GM19397 (cell line): ENCODE data around the gene ADORA2B.

Source experiments
- ATAC-seq: cut with Tn5 transposase; IDR thresholded peaks from one replicate; pipeline ENCODE4 v1.9.1; 2021; ENCODE audit warnings: mild to moderate bottlenecking, moderate library complexity; ENCODE audit not compliant: unreplicated experiment

ADORA2B gene

GRCh38 chr17:15952916-15953790, 8.2 kb downstream of the ADORA2B start:
- ATAC-seq, result no peak

GRCh38 chr17:15954222-15954621, 9.3 kb downstream of the ADORA2B start:
- no peak for ATAC-seq

DNA sequence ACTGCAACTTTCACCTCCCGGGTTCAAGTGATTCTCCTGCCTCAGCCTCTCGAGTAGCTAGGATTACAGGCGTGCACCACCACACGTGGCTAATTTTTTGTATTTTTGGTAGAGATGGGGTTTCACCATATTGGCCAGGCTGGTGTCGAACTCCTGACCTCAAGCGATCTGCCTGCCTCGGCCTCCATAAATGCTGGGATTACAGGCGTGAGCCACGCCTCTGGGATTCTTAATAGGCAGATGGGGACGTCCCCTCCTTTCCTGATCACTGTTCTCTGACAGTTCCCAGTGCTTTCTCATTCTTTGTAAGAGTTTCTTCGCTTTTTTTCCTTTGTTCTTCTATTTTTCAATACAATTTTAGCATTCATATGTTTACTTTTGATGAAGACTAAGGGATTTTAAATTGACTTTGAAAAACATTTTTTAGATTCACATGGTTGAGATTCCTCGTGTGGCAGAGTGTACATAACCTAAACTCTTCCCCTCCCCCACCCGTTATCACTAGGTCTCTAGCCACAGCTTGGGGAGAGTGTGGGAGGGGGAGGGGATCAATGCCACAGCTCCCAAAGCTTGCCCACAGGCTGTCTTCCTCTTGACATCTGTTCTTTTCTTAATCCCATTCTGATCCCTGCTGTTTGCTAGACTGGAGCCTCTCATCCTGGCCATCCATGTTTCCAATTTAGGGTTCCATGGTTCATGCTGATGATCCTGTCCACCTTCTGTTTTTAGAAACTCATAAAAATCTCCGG, 11.0 kb downstream of the ADORA2B start:
- no peak for ATAC-seq

- no peak for ATAC-seq
Measured at GRCh38 chr17:15957206-15957605, 12.3 kb downstream of the ADORA2B start.

DNA sequence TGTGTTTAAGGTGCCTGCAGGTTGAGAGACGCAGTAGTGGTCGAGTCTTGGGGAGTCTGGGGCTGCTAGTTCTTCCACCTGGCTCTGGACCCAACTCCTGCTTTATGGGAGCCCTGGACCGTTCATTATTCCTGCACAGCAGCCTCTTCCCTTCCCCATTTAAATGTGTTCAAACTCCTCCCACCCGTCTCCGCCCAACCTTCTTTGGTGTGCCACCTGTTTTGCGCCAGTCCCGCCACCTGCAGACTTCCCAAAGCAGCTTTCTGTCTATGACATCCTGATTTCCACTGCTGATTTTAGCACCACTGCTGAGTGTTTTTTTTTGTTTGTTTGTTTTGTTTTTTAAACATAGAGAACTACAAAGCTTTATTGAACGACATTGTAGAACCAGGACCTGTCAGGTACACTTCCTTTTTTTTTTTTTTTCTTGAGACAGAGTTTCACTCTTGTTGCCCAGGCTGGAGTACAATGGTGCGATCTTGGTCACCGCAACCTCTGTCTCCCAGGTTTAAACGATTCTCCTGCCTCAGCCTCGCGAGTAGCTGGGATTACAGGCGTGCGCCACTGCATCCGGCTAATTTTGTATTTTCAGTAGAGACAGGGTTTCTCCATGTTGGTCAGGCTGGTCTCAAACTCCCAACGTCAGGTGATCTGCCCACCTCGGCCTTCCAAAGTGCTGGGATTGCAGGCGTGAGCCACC, 12.8 kb downstream of the ADORA2B start:
- no peak for ATAC-seq

DNA sequence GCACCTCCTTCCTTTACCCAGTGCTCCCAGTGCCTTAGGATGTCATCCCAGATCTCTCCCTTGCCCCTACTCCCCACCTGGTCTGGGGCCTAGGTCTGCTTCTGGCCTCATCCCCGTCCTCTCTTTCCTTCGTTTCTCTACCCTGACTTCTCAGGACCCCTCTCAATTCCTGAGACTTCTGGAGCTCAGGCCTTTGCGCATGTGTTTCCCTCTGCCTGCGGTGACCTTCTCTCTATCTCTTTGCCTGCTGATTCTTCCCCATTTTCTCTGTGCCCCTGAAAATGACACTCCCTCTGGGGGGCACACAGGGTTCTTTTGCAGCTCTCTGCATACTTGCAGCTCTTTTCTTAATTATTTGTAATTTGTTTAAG, 13.5 kb downstream of the ADORA2B start:
- no peak for ATAC-seq

DNA sequence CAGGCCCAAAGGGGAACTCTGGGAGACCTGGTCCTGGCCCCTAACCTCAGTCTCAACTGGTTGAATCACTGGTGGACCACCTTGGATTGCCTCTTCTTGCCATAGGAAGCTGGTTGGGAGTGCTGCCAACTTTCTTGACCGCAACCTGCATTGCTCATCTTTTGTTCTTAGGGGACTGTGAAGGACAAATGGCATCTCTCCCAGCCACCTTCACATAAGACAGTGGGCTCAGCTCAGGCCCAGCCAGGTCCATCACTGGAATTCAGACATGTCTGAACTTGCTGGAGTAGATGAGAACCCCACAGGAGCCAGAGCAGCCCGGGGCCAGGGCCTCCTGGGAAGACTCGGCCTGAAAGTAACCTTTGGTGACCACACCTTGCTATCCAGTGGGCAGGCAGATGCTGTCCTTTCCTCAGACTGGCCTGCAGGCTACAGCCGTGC, 18.8 kb downstream of the ADORA2B start:
- no peak for ATAC-seq

GRCh38 chr17:15965528-15965927, 20.6 kb downstream of the ADORA2B start:
- ATAC-seq, result no peak

DNA sequence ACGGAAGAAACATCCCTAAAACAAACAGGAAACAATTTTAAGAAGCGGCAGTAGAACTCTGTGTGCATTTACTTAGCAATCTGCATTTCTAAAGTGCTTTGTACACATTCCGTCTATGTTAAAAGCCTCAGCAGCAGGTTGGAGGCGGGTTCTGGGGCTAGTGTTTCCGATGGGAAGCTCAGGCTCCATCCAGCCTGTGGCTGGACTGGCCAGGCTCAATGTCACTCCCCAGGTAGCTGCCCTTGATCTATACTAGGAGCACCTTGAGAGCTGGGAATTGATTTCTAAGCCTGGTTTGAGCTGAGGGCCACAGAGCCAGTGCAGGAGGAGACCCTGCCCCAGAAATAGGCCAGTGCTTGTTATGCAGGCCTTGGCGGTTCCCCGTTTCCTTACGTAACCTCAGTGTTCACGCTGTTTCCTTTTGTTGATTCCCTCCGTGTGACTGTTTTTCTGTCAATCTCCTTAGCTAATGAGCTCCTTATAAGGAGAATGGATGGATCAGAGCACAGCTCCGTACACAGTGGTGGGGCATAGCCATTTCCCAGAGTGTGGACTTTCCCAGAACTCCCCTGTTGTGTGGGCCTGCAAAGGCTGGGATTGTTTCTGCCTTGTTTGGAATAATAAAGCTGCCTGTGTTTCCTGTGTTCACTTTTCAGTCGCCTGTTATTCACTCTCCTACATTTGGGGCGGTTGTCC, 21.4 kb downstream of the ADORA2B start:
- ATAC-seq, result no peak

GRCh38 chr17:15966879-15967248, 21.9 kb downstream of the ADORA2B start:
- ATAC-seq, result no peak

GRCh38 chr17:15967706-15968399, 22.9 kb downstream of the ADORA2B start:
- no peak for ATAC-seq

- no peak for ATAC-seq
Measured at GRCh38 chr17:15969463-15969862, 24.5 kb downstream of the ADORA2B start.

GRCh38 chr17:15970500-15970899, 25.6 kb downstream of the ADORA2B start:
- no peak for ATAC-seq

- ATAC-seq, result no peak
Measured at GRCh38 chr17:15971098-15971678, 26.3 kb downstream of the ADORA2B start.

GRCh38 chr17:15971882-15972281, 27.0 kb downstream of the ADORA2B start:
- ATAC-seq, result no peak

- ATAC-seq, result no peak
Measured at GRCh38 chr17:15972497-15972951, 27.6 kb downstream of the ADORA2B start.

GRCh38 chr17:15973016-15973415, 28.1 kb downstream of the ADORA2B start:
- ATAC-seq, result no peak

DNA sequence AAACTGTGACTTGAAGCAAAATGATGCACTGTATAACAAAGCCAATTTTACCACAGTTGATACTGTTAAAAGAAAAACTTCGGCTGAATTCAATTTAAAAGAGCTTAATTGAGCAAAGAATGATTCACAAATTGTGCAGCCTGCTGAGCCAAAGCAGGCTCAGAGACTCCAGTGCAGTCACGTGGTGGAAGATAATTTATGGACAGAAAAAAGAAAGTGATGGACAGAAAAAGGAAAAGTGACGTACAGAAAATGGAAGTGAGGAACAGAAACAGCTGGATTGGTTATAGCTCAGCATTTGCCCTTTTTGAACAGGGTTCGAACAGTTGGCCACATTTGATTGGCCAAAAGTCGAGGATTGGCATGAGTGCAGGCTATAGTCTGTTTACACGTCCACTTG, 28.9 kb downstream of the ADORA2B start:
- no peak for ATAC-seq

- no peak for ATAC-seq
Measured at GRCh38 chr17:15977894-15978293, 33.0 kb downstream of the ADORA2B start.

DNA sequence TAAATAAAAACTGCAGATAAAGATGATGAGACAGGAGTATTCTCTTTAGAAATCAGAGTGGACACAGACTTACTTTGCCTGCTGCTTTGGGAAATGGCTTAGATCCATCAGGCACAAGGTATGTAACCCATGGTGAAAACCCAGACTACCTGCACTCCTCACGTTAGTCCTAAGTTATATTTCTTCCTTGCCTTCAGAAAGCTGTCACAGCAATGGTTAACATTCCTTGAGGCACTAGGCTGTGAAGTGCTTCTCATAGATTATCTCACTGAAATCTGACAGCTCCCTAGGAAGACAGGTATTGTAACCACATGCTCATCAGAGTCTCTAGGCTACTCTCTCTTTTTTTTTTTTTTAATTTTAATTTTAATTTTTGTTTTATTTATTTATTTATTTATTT, 33.7 kb downstream of the ADORA2B start:
- ATAC-seq, result no peak
